HepG2 (cell line): ENCODE results near the gene GDPD4. TPM values are rescaled to one million over a fixed set of nuclear protein-coding genes. Genes with fewer than 3 reads are reported as not detected.

ENCODE experiments used
- ATAC-seq: fragments of 200-7000 bp; cut with Tn5 transposase; 3 replicates; pipeline ENCODE4 v1.9.1; 2020; ENCODE audit warnings: mild to moderate bottlenecking, moderate library complexity
- BruUV-seq: library from RNA; stranded (reverse); fragments of 400-500 nt; replicated peaks from 2 replicates; lab custom pipeline; 2021; lab: Mats Ljungman, UMichigan
- CTCF ChIA-PET: fragments of 300-600 bp; formaldehyde crosslinking; extraction: SDS; loops from one replicate; lab custom pipeline; 2021; ENCODE audit warnings: low total read pairs, inconsistent platforms, low intra/inter-chr PET ratio; lab: Yijun Ruan, JAX
- POLR2A ChIA-PET: fragments of 350-600 bp; sonication (Branson Sonifier 250); formaldehyde crosslinking; loops from one replicate; lab custom pipeline; 2020; ENCODE audit warnings: antibody characterized with exemption, inconsistent platforms; lab: Yijun Ruan, JAX
- DNase-seq: peaks from one replicate; pipeline ENCODE4 v3.0.0-alpha.2; 2015; ENCODE audit warnings: low spot score
- FAIRE-seq: peaks from 3 replicates; lab custom pipeline; 2011; peaks lifted over from hg19 to GRCh38; lab: Jason Lieb, UNC
- H2AFZ ChIP-seq: one replicate; pipeline ENCODE4 v1.6.1; 2011; ENCODE audit warnings: low read length, inconsistent platforms
- H3K27ac ChIP-seq: fragments of 300-600 bp; 3 replicates; pipeline ENCODE4 v1.8.0; 2011; ENCODE audit warnings: mixed run types, mild to moderate bottlenecking, mixed read lengths, low read length, inconsistent platforms; ENCODE audit not compliant: insufficient read depth; ENCODE audit errors: extremely low read length
- H3K27me3 ChIP-seq, 2 experiments: fragments of 200-600 bp in 1 of 2; 2 replicates in 1 of 2; 3 replicates in 1 of 2; pipeline versions ENCODE4 v1.6.0 to v1.8.0; 2011; ENCODE audit warnings: low read length in 2 of 2, mild to moderate bottlenecking in 2 of 2, moderate library complexity in 2 of 2, inconsistent platforms in 1 of 2; ENCODE audit not compliant: insufficient read depth in 2 of 2, control insufficient read depth in 1 of 2
- H3K36me3 ChIP-seq, 2 experiments: fragments of 200-600 bp in 1 of 2; replicated peaks in 1 of 2; 2 replicates in 1 of 2; 3 replicates in 1 of 2; pipeline versions ENCODE4 v1.5.1 to v1.8.0; 2011; ENCODE audit warnings: low read length in 2 of 2, inconsistent platforms in 1 of 2; ENCODE audit not compliant: insufficient read depth in 2 of 2, control insufficient read depth in 1 of 2
- H3K4me1 ChIP-seq: 2 replicates; pipeline ENCODE4 v1.5.1; 2012; ENCODE audit warnings: low read length, inconsistent platforms; ENCODE audit not compliant: insufficient read depth
- H3K4me2 ChIP-seq: 2 replicates; pipeline ENCODE4 v1.6.0; 2011; ENCODE audit warnings: low read depth, low read length, inconsistent platforms
- H3K4me3 ChIP-seq, 3 experiments: fragments of 200-600 bp in 1 of 3; sonication (generic), shearing (Covaris generic) in 1 of 3; replicated peaks in 1 of 3; 2 replicates each; pipeline ENCODE4 v1.5.1; 2011 to 2016; ENCODE audit warnings: low read length in 3 of 3, inconsistent platforms in 2 of 3, low read depth in 2 of 3, mild to moderate bottlenecking in 2 of 3, control low read depth in 1 of 3, mixed read lengths in 1 of 3; ENCODE audit not compliant: insufficient read depth in 1 of 3
- H3K79me2 ChIP-seq: one replicate; pipeline ENCODE4 v1.6.1; 2011; ENCODE audit warnings: low read length, inconsistent platforms; ENCODE audit not compliant: insufficient read depth
- H3K9ac ChIP-seq: 2 replicates; pipeline ENCODE4 v1.6.0; 2011; ENCODE audit warnings: mild to moderate bottlenecking, low read depth, low read length, inconsistent platforms; ENCODE audit not compliant: insufficient read depth
- H3K9me3 ChIP-seq: 2 replicates; pipeline ENCODE4 v1.5.1; 2012; ENCODE audit warnings: mild to moderate bottlenecking, low read length
- H4K20me1 ChIP-seq: 2 replicates; pipeline ENCODE4 v1.6.0; 2011; ENCODE audit warnings: inconsistent platforms, mild to moderate bottlenecking, low read length, moderate library complexity; ENCODE audit not compliant: insufficient read depth
- FOXC1 ChIP-seq: sonication (generic); formaldehyde crosslinking; IDR thresholded peaks from 2 replicates; pipeline ENCODE4 v1.8.0; 2022; ENCODE audit warnings: mild to moderate bottlenecking, missing genetic modification reagents, borderline replicate concordance
- GABPA ChIP-seq, 2 experiments: IDR thresholded peaks; 2 replicates each; pipeline ENCODE4 v1.6.1; 2011 to 2016; ENCODE audit warnings: low read depth in 2 of 2, low read length in 1 of 2, missing biosample characterization in 1 of 2, missing genetic modification characterization in 1 of 2
- HOXA5 ChIP-seq: sonication (generic); formaldehyde crosslinking; IDR thresholded peaks from 2 replicates; pipeline ENCODE4 v1.4.0; 2020; ENCODE audit warnings: missing genetic modification reagents
- IKZF1 ChIP-seq: fragments of 450-650 bp; IDR thresholded peaks from 2 replicates; pipeline ENCODE4 v1.7.1; 2016
- PHF20 ChIP-seq: sonication (generic); formaldehyde crosslinking; IDR thresholded peaks from 2 replicates; pipeline ENCODE4 v1.5.0; 2020; ENCODE audit warnings: mild to moderate bottlenecking, missing genetic modification reagents
- PITX1 ChIP-seq: sonication (generic); formaldehyde crosslinking; IDR thresholded peaks from 2 replicates; pipeline ENCODE4 v1.5.1; 2020; ENCODE audit warnings: mild to moderate bottlenecking, missing genetic modification reagents
- SIN3A ChIP-seq: IDR thresholded peaks from 2 replicates; pipeline ENCODE4 v1.6.1; 2011; ENCODE audit warnings: low read depth, mild to moderate bottlenecking, control low read depth, low read length, borderline replicate concordance
- THYN1 ChIP-seq: sonication (generic); formaldehyde crosslinking; IDR thresholded peaks from 2 replicates; pipeline ENCODE4 v1.8.1; 2023; ENCODE audit warnings: low read depth, mild to moderate bottlenecking, moderate library complexity, missing genetic modification reagents, borderline replicate concordance
- ZFP36 ChIP-seq: fragments of 150-350 bp; IDR thresholded peaks from 2 replicates; pipeline ENCODE4 v1.6.1; 2018; ENCODE audit warnings: borderline replicate concordance, low read length, low read depth; ENCODE audit not compliant: partially characterized antibody
- ZMAT3 ChIP-seq: sonication (generic); formaldehyde crosslinking; conservative IDR thresholded peaks from 2 replicates; pipeline ENCODE4 v1.7.0; 2021; ENCODE audit warnings: missing genetic modification reagents
- ZMYM4 ChIP-seq: sonication (generic); formaldehyde crosslinking; IDR thresholded peaks from 2 replicates; pipeline ENCODE4 v1.8.1; 2023; ENCODE audit warnings: mild to moderate bottlenecking, missing genetic modification reagents
- ZNF292 ChIP-seq: sonication (generic); formaldehyde crosslinking; IDR thresholded peaks from 2 replicates; pipeline ENCODE4 v1.8.1; 2022; ENCODE audit warnings: mild to moderate bottlenecking, low read depth, missing genetic modification reagents, borderline replicate concordance
- ZNF839 ChIP-seq: sonication (generic); formaldehyde crosslinking; IDR thresholded peaks from 2 replicates; pipeline ENCODE4 v1.4.0; 2020; ENCODE audit warnings: missing genetic modification reagents, mild to moderate bottlenecking, borderline replicate concordance
- WGBS: methylation state at CpG from one replicate; pipeline ENCODE4 v1.1.6; 2017; ENCODE audit warnings: low lambda C conversion rate; 5-methylcytosine and 5-hydroxymethylcytosine counted together
- in situ Hi-C: cut with HindIII; loops from 2 replicates; pipeline ENCODE4 v1.10.0; 2017; ENCODE audit warnings: low pct_unique_long_range_greater_than_20kb; ENCODE audit not compliant: extremely low pct_ligation_motif_present
- intact Hi-C: fragments of 100-400 bp; cut with micrococcal nuclease; formaldehyde crosslinking; loops from one replicate; pipeline ENCODE4 v1.10.0; 2022; ENCODE audit not compliant: unreplicated experiment
- polyA plus RNA-seq, 8 experiments: library from polyadenylated mRNA; depleted of rRNA in 3 of 8; stranded (reverse) in 7 of 8; unstranded in 1 of 8; fragments of >200 nt; fragmentation: Illumina TruSeq in 4 of 8; extraction: Trizol in 4 of 8; gene quantifications; 2 replicates each; pipeline versions ENCODE4 v1.2.1 to v1.2.3, GENCODE V29; 2011 to 2016; ENCODE audit warnings: low read depth in 4 of 8, missing spikeins in 1 of 8, mixed read lengths in 1 of 8; ENCODE audit not compliant: insufficient read depth in 1 of 8
- total RNA-seq, 5 experiments: library from RNA; depleted of rRNA; stranded (reverse); fragments of >200 nt; fragmentation: Illumina TruSeq; extraction: Trizol; gene quantifications; 2 replicates each; pipeline ENCODE4 v1.2.3, GENCODE V29; 2016; ENCODE audit warnings: low read depth in 1 of 5
- TF ChIP-seq, protein P1 (sequence below): sonication (generic); formaldehyde crosslinking; IDR thresholded peaks from 2 replicates; pipeline ENCODE4 v1.4.0; 2020; ENCODE audit warnings: missing genetic modification reagents
- TF ChIP-seq, protein P2 (sequence below): sonication (generic); formaldehyde crosslinking; conservative IDR thresholded peaks from 2 replicates; pipeline ENCODE4 v1.4.0; 2020; ENCODE audit warnings: missing genetic modification reagents
- TF ChIP-seq, protein P3 (sequence below): sonication (generic); formaldehyde crosslinking; IDR thresholded peaks from 2 replicates; pipeline ENCODE4 v1.5.0; 2020; ENCODE audit warnings: mild to moderate bottlenecking, missing genetic modification reagents
- TF ChIP-seq, protein P4 (sequence below): sonication (generic); formaldehyde crosslinking; IDR thresholded peaks from 2 replicates; pipeline ENCODE4 v1.4.0; 2020; ENCODE audit warnings: missing genetic modification reagents
- TF ChIP-seq, protein P5 (sequence below): sonication (generic); formaldehyde crosslinking; IDR thresholded peaks from 2 replicates; pipeline ENCODE4 v1.5.1; 2020; ENCODE audit warnings: missing genetic modification reagents, mild to moderate bottlenecking, borderline replicate concordance

GDPD4 gene
- total and polyA plus RNA-seq, 2 of the 13 experiments (the other 11 are each of a cell fraction or from before 2014, with no cell fraction given) = not detected

DNA sequence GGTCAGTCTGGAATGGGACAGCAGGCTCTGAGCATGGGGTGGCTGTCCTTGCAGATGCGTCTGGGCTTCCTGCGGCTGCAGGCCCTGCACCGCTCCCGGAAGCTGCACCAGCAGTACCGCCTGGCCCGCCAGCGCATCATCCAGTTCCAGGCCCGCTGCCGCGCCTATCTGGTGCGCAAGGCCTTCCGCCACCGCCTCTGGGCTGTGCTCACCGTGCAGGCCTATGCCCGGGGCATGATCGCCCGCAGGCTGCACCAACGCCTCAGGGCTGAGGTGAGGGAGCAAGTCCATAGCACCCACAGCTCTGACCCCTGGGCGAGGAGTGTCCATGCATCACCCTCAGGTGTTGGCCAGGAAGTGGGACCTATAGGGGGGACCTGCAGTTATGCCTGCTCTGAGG lies 121.8 kb downstream of the GDPD4 start:
- WGBS = no CpG with 5 or more reads among the region's 19 CpGs
- no peaks in the 10 kb centered on the region for H3K9me3 ChIP-seq
- H3K9ac ChIP-seq = no peak overlapping the region
- H3K27me3 ChIP-seq = no peaks in the 10 kb centered on the region
- no peaks in the 10 kb centered on the region for H3K79me2 ChIP-seq
- BruUV-seq = no TSS peak
- peaks cover 15% of the 10 kb centered on the region for H3K4me1 ChIP-seq
- H3K4me3 ChIP-seq = no peak overlapping the region
- ATAC-seq (no peak), DNase-seq (no peak), FAIRE-seq (no peak)
- intact Hi-C loops = no loop called here
- no peaks in the 10 kb centered on the region; a peak in 1 of 5 replicates for H3K36me3 ChIP-seq
- POLR2A ChIA-PET = no interaction called here
- no peak overlapping the region for H2AFZ ChIP-seq
- H4K20me1 ChIP-seq = no peaks in the 10 kb centered on the region
- CTCF ChIA-PET = no interaction called here
- in situ Hi-C loops = no loop called here
- H3K27ac ChIP-seq = no peak overlapping the region
- no peak overlapping the region for H3K4me2 ChIP-seq
- TF ChIP-seq ZMYM4 (CRISPR knock-in tag) (no peak), THYN1 (CRISPR knock-in tag) (no peak), PITX1 (CRISPR knock-in tag) (no peak), ZFP36 (no peak), PHF20 (CRISPR knock-in tag) (no peak), ZNF839 (CRISPR knock-in tag) (no peak), ZNF292 (CRISPR knock-in tag) (no peak), IKZF1 (no peak), SIN3A (no peak), FOXC1 (no peak), HOXA5 (CRISPR knock-in tag) (no peak), GABPA (IDR thresholded peaks at IDR 0.05; ENCODE audit: low read depth, low read length) (no peak), GABPA (CRISPR knock-in tag; IDR thresholded peaks at IDR 0.05; ENCODE audit: low read depth) (no peak), ZMAT3 (CRISPR knock-in tag) (no peak)
- TF ChIP-seq, protein P1, sequence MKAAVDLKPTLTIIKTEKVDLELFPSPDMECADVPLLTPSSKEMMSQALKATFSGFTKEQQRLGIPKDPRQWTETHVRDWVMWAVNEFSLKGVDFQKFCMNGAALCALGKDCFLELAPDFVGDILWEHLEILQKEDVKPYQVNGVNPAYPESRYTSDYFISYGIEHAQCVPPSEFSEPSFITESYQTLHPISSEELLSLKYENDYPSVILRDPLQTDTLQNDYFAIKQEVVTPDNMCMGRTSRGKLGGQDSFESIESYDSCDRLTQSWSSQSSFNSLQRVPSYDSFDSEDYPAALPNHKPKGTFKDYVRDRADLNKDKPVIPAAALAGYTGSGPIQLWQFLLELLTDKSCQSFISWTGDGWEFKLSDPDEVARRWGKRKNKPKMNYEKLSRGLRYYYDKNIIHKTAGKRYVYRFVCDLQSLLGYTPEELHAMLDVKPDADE (CRISPR knock-in tag) = no peak
- TF ChIP-seq, protein P2, sequence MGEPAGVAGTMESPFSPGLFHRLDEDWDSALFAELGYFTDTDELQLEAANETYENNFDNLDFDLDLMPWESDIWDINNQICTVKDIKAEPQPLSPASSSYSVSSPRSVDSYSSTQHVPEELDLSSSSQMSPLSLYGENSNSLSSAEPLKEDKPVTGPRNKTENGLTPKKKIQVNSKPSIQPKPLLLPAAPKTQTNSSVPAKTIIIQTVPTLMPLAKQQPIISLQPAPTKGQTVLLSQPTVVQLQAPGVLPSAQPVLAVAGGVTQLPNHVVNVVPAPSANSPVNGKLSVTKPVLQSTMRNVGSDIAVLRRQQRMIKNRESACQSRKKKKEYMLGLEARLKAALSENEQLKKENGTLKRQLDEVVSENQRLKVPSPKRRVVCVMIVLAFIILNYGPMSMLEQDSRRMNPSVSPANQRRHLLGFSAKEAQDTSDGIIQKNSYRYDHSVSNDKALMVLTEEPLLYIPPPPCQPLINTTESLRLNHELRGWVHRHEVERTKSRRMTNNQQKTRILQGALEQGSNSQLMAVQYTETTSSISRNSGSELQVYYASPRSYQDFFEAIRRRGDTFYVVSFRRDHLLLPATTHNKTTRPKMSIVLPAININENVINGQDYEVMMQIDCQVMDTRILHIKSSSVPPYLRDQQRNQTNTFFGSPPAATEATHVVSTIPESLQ = no peak
- TF ChIP-seq, protein P3, sequence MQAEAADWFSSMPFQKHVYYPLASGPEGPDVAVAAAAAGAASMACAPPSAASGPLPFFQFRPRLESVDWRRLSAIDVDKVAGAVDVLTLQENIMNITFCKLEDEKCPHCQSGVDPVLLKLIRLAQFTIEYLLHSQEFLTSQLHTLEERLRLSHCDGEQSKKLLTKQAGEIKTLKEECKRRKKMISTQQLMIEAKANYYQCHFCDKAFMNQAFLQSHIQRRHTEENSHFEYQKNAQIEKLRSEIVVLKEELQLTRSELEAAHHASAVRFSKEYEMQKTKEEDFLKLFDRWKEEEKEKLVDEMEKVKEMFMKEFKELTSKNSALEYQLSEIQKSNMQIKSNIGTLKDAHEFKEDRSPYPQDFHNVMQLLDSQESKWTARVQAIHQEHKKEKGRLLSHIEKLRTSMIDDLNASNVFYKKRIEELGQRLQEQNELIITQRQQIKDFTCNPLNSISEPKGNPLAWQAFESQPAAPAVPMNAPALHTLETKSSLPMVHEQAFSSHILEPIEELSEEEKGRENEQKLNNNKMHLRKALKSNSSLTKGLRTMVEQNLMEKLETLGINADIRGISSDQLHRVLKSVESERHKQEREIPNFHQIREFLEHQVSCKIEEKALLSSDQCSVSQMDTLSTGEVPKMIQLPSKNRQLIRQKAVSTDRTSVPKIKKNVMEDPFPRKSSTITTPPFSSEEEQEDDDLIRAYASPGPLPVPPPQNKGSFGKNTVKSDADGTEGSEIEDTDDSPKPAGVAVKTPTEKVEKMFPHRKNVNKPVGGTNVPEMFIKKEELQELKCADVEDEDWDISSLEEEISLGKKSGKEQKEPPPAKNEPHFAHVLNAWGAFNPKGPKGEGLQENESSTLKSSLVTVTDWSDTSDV (CRISPR knock-in tag) = no peak
- TF ChIP-seq, protein P4, sequence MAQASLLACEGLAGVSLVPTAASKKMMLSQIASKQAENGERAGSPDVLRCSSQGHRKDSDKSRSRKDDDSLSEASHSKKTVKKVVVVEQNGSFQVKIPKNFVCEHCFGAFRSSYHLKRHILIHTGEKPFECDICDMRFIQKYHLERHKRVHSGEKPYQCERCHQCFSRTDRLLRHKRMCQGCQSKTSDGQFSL (CRISPR knock-in tag) = no peak
- TF ChIP-seq, protein P5, sequence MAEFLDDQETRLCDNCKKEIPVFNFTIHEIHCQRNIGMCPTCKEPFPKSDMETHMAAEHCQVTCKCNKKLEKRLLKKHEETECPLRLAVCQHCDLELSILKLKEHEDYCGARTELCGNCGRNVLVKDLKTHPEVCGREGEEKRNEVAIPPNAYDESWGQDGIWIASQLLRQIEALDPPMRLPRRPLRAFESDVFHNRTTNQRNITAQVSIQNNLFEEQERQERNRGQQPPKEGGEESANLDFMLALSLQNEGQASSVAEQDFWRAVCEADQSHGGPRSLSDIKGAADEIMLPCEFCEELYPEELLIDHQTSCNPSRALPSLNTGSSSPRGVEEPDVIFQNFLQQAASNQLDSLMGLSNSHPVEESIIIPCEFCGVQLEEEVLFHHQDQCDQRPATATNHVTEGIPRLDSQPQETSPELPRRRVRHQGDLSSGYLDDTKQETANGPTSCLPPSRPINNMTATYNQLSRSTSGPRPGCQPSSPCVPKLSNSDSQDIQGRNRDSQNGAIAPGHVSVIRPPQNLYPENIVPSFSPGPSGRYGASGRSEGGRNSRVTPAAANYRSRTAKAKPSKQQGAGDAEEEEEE (CRISPR knock-in tag) = no peak
